HG03159 (cell line): ENCODE measurements around the gene KRTAP2-4.
"Not testable (repeated sequence)": the region's sequence is repeated elsewhere in the genome, so short reads cannot be mapped to it uniquely, and the experiment has no call there.

ENCODE experiments used
- ATAC-seq: cut with Tn5 transposase; IDR thresholded peaks from one replicate; pipeline ENCODE4 v1.9.1; 2021; ENCODE audit warnings: mild to moderate bottlenecking, moderate library complexity; ENCODE audit not compliant: unreplicated experiment

KRTAP2-4 gene, protein sequence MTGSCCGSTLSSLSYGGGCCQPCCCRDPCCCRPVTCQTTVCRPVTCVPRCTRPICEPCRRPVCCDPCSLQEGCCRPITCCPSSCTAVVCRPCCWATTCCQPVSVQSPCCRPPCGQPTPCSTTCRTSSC

DNA sequence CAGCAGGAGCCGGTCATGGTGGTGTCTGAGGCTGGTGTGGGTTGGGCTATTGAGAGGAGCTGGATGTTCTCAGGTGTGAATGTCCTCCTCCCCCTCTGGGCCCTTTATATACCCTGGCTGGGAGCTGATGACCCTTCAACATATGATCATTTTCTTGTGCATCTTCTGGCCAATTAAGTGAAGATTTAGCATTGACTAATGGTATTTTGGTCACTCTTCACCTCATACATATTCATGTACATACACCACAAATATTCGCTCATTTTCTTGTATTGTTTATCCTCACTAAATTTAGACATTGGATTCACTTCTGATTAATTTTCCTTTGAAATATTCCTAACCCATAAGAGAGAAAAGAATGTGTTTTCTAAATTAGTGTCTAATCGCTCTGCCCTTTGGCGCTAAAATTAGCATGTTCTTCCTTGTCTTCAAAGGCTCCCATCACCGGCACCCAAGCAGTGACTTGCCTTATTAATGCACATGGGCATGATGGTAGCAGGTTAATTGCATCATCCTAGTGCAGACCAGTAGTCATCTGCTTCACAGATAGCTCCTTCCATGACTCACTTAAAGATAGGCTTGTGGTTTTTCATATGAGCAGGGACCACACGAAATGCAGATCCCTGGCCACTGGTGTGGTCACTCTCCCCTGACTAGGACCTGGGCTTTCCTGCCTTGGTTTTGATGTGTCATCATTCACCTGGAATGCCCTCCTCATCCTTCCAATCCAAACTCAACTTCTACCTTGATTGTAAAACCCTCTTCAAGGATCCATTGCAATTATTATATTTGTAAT lies at the start of gene KRTAP2-4:
TSS of gene KRTAP2-4 (minus strand) at position 51 of the 796 bp plus-strand sequence. CDS start at position 17, 34 bp downstream.
- no peak for ATAC-seq

DNA sequence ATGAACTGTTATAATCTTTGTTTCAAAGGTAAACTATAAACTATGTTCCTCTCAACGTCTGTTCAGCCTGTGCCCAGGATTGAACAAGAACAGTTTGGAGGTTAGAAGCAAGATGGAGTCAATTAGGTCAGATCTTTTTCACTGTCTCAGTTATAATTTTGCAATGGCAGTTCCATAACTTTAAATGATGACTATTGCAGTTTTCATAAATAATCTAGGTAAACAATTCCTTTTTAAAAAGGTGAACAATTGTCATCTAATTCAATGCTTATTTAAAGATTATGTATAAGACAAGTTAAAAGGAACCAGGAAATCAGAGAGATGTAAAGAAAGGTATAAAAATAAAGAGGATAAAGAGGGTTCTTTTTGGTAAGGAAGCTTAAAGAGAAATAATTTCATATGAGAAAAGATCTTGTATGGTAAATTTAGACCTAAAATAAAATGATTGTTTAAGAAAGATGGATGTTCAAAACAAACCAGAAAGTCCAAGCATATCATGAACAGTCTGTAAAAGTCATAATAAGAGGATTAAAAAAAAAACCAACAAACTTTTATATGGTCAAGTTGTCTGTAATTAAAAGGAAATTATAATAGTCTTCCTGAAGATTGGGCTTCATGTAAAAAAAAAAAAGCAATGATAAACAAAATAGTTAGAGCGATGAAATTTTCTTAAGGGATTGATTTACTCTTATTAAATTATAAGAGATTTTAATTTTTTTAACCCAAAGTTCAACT lies 45.6 kb upstream of the KRTAP2-4 start:
- no peak for ATAC-seq

DNA sequence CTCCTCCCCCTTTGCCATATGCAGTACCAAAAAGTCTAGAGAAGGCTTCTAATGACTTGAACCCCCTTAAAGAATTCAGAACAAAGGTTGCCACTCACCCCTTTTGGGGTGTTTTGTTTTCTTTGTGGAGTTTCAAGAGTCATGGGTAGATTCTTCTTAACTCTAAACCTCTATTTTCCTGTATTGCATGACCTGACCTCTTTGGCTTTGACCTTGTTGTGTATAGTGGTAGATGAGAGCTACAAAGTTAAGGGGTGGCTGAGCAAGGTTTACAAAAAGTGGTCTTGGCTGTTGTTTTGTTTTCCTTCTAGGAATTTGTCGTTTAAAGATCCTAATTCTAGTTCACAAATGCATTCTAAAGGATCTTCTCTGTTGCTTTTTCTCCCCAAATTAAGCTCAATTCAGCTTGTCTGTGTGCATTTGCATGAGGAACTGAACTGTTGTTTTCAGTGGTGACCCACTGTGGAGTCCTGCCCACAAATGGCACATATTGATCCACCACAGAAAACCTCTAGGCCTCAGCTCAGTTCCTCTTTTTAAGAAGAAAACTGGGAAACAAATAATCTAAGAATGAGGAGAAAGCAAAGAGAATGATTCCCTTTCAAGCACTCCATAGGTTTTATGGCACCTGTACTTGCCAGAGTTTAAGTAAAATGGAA lies 43.2 kb upstream of the KRTAP2-4 start:
- ATAC-seq = not testable (repeated sequence)

DNA sequence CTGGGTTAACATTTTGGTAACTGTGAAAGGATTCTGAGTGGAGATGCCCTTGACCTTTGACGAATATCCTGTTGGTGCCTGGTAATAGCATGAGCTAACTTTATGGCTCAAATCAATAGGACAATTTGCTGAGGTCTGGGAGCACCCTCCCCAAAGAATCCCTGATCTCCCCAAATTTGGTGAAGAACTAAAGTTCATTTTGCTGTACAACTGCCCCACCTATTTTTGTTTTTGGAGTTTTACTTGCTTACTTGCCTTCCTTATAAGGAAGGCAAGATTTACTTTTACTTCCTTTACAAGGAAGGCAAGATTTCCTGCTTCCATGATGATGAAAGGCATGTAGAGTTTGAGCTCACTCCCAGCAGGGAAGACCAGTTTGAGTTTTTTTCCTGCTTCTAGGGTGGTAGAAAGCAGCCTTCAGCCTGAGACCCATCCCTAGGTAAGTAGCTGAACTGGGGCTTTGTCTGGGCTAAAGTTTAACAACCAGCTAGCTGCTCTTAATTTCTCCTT lies 42.3 kb upstream of the KRTAP2-4 start:
- no peak for ATAC-seq

GRCh38 chr17:41105347-41105746 lies 39.7 kb upstream of the KRTAP2-4 start, which contains the start of gene KRTAP4-9:
KRTAP4-9 (plus strand) TSS chr17:41105389; CDS start chr17:41105389, 0 bp downstream.
- ATAC-seq = not testable (repeated sequence)

GRCh38 chr17:41104386-41105038 lies 38.8 kb upstream of the KRTAP2-4 start:
- not testable (repeated sequence) for ATAC-seq

DNA sequence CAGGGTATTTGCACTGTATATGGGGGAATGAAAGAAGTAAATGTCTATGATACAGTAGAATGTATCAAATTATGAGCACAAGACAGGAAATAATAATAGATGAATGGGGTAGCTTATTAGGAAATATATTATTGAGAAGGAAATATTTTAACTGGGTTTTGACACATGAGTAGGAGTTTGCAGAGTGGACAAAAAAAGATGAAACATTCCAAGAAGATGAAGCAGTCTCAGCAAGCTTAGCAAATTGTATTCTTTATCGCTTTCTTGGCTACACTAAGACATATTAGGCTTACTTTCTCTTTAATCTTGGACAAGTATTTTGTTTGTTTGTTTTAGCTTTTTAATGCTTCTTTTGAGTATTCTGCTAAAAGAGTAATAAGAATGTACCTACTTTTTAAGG lies 38.2 kb upstream of the KRTAP2-4 start:
- no peak for ATAC-seq

DNA sequence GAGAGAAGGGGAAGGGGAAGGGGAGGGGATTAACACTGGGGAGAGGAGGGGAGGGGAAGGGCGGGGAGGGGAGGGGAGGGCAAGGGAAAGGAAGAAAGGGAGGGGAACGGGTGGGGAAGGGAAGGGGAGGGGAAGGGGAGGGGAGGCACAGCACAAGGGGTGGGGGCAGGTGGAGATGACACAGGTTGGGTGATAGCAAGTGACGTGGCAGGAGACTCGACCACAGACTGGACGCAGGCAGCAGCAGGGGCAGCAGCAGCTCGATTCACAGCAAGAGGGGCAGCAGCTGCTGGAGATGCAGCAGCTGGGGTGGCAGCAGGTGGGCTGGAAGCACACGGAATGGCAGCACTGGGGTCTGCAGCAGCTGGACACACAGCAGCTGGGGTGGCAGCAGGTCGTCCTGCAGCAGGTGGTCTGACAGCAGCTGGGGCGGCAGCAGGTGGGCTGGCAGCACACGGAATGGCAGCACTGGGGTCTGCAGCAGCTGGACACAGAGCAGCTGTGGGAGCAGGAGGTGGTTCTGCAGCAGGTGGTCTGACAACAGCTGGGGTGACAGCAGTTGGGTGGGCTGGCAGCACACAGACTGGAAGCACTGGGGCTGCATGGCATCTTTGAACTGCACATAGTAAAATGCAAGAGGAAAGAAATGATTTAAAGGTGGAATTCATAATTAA lies 36.0 kb upstream of the KRTAP2-4 start, which contains the start of gene KRTAP4-16:
TSS of gene KRTAP4-16 (minus strand) at position 624 of the 674 bp plus-strand sequence. CDS start at position 624, 0 bp downstream.
- no peak for ATAC-seq

DNA sequence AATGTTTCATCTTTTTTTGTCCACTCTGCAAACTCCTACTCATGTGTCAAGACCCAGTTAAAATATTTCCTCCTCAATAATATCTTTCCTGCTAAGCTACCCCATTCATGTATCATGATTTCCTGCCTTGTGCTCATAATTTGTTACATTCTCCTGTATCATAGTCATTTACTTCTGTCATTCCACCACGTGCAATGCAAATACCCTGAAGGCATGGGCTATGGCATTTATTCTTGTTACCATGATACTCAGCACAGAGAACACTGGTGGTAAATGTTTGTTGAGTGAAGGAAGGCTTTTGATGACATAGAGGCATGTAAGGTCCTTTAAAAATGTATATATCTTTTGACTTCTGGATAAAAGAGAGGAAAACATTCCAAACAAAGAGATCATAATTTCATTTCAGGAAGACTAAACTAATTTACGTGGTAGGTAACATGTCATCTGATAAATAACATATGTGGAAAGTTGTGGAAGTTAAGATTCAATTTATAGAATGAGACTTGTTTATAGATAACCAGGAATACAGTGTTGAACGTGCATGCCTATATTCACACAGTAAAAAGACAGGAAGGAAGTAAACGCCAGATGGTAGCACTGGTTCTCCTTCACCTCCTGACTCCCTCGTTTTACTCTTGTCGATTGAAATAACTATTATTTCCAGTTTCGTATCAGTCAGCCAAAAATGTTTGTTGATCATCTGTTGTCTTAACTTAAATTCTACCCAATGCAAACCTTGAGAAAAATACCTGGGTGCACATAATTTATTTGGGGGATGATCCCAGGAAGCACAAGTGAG lies 34.2 kb upstream of the KRTAP2-4 start:
- ATAC-seq = not testable (repeated sequence)

GRCh38 chr17:41098481-41098880 lies 32.8 kb upstream of the KRTAP2-4 start:
- ATAC-seq = no peak

DNA sequence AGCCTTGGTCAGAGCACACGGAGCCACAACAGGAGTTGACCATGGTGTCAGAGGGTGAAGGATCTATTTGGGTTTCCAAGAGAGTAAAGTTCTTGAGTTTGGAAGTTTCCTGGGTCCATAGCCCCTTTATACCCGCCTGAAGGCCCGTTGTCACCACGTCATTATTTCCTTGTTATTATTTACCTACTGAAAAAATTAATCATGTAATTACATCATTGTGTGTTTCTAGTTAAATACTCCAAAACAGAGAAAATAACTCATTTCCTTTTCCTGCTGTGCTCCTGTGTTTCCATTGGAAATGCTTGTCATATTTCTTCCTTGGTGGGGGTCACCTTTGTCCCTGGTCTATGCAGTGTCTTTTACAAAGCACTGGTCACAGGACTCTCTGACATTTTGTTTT lies 32.4 kb upstream of the KRTAP2-4 start, which contains the start of gene KRTAP4-8:
TSS of gene KRTAP4-8 (minus strand) at position 101 of the 400 bp plus-strand sequence. CDS start at position 43, 58 bp downstream.
- no peak for ATAC-seq

DNA sequence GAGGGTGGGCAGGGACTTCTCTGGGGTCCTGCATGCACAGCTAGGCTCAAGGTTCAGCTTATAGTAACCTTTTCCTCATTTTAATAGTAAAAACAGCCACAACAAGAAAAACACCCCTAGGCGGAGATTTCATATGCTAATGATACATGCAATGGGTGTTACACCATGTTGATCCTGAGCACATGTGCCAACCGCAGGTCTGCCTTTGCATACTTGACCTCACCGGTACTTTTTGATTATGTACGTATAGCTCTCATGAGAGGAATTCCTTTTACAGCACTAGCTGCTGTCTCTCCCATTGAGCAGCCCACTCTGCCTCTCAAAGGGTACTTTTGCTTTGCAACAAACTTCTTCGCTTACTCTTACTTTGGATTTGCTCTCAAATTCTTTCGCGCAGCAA lies 30.4 kb upstream of the KRTAP2-4 start:
- no peak for ATAC-seq

DNA sequence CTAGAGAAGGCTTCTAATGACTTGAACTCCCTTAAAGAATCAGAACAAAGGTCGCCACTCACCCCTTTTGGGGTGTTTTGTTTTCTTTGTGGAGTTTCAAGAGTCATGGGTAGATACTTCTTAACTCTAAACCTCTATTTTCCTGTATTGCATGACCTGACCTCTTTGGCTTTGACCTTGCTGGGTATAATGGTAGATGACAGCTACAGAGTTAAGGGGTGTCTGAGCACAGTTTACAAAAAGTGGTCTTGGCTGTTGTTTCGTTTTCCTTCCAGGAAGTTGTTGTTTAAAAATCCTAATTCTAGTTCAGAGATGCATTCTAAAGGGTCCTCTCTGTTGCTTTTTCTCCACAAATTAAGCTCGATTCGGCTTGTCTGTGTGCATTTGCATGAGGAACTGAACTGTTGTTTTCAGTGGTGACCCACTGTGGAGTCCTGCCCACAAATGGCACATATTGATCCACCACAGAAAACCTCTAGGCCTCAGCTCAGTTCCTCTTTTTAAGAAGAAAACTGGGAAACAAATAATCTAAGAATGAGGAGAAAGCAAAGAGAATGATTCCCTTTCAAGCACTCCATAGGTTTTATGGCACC lies 23.2 kb upstream of the KRTAP2-4 start:
- ATAC-seq = not testable (repeated sequence)

DNA sequence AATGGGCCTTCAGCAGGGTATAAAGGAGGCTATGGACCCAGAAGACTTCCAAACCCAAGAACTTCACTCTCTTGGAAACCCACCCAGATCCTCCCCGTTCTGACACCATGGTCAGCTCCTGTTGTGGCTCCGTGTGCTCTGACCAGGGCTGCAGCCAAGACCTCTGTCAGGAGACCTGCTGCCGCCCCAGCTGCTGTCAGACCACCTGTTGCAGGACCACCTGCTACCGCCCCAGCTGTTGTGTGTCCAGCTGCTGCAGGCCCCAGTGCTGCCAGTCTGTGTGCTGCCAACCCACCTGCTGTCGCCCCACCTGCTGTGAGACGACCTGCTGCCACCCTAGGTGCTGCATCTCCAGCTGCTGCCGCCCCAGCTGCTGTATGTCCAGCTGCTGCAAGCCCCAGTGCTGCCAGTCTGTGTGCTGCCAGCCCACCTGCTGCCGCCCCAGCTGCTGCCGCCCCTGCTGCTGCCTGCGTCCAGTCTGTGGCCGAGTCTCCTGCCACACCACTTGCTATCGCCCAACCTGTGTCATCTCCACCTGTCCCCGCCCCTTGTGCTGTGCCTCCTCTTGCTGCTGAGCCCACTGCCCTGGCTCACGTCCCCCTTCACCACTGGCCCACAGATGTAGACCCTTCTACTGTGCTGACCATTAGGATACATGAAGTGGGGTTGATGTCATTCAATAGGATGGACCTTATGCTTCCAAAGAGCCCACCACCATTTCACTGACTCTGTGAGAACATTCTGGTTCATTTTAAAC lies 18.6 kb upstream of the KRTAP2-4 start, which contains the start of gene KRTAP4-7:
TSS of gene KRTAP4-7 (plus strand) at position 51 of the 757 bp plus-strand sequence. CDS start at position 108, 57 bp downstream.
- not testable (repeated sequence) for ATAC-seq

- ATAC-seq = not testable (repeated sequence)
Observed at GRCh38 chr17:41083427-41083826, 17.7 kb upstream of the KRTAP2-4 start.

DNA sequence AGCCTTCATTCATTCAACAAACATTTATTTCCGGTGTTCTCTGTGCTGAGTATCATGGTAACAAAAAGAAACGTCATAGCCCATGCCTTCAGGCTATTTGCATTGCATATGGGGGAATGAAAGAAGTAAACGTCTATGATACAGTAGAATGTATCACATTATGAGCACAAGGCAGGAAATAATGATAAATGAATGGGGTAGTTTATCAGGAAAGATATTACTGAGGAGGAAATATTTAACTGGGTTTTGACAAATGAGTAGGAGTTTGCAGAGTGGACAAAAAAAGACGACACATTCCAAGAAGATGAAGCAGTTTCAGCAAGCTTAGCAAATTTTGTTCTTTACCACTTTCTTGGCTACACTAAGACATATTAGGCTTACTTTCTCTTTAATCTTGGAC lies 16.9 kb upstream of the KRTAP2-4 start:
- ATAC-seq = no peak

- no peak for ATAC-seq
Observed at GRCh38 chr17:41076788-41077187, 11.1 kb upstream of the KRTAP2-4 start.
